Dendritic cell treated with granulocyte-macrophage colony-stimulating factor and Interleukin-4, amounts not matched to agents 40 ng/mL and 50 ng/mL, for 4 days (primary cell): ENCODE measurements around the gene KRT14.
"Not testable (repeated sequence)": the region's sequence is repeated elsewhere in the genome, so short reads cannot be mapped to it uniquely, and the experiment has no call there.

Experiments
- H3K27ac Mint-ChIP-seq: one replicate; pipeline ENCODE4 v1.8.0; 2022; ENCODE audit warnings: mild to moderate bottlenecking, mixed read lengths
- H3K27me3 Mint-ChIP-seq: one replicate; pipeline ENCODE4 v1.8.0; 2022; ENCODE audit warnings: mild to moderate bottlenecking, mixed read lengths
- H3K36me3 Mint-ChIP-seq: one replicate; pipeline ENCODE4 v1.8.0; 2022; ENCODE audit warnings: low read depth, mixed read lengths
- H3K4me1 Mint-ChIP-seq: one replicate; pipeline ENCODE4 v1.8.0; 2022; ENCODE audit warnings: low read depth, mixed read lengths
- H3K4me3 Mint-ChIP-seq: one replicate; pipeline ENCODE4 v1.8.0; 2022; ENCODE audit warnings: mild to moderate bottlenecking, moderate library complexity, mixed read lengths
- H3K9me3 Mint-ChIP-seq: one replicate; pipeline ENCODE4 v1.8.0; 2022; ENCODE audit warnings: mixed read lengths
- intact Hi-C: fragments of 100-400 bp; cut with micrococcal nuclease; formaldehyde crosslinking; loops from one replicate; pipeline ENCODE4 v1.15.0; 2022

The KRT14 gene

GRCh38 chr17:41545829-41546410 lies 40.8 kb downstream of the KRT14 start:
- Mint-ChIP-seq H3K36me3 (peaks cover 6% of the 10 kb centered on the region), H3K4me3 (no peak overlapping the region), H3K4me1 (peaks cover 23% of the 10 kb centered on the region), H3K27me3 (peaks cover 33% of the 10 kb centered on the region), H3K9me3 (peaks cover 15% of the 10 kb centered on the region), H3K27ac (no peak overlapping the region)
- intact Hi-C loops: loop anchor here (5.0 kb wide), 2 partner anchors 689 to 744 kb away; no protein-coding TSS in a partner anchor

GRCh38 chr17:41544935-41545334 lies 41.8 kb downstream of the KRT14 start:
- intact Hi-C loops: loop anchor here (5.0 kb wide), 2 partner anchors 688 to 743 kb away; no protein-coding TSS in a partner anchor
- Mint-ChIP-seq H3K27me3 (peaks cover 28% of the 10 kb centered on the region), H3K27ac (no peak overlapping the region), H3K36me3 (peaks cover 6% of the 10 kb centered on the region), H3K4me3 (no peak overlapping the region), H3K9me3 (peaks cover 15% of the 10 kb centered on the region), H3K4me1 (peaks cover 23% of the 10 kb centered on the region)

GRCh38 chr17:41544491-41544892 lies 42.2 kb downstream of the KRT14 start:
- peaks cover 28% of the 10 kb centered on the region for H3K27me3 Mint-ChIP-seq
- no peak overlapping the region for H3K27ac Mint-ChIP-seq
- no peak overlapping the region for H3K4me3 Mint-ChIP-seq
- intact Hi-C loops: no loop called here
- H3K9me3 Mint-ChIP-seq: peaks cover 15% of the 10 kb centered on the region
- H3K36me3 Mint-ChIP-seq: peaks cover 6% of the 10 kb centered on the region
- peaks cover 22% of the 10 kb centered on the region for H3K4me1 Mint-ChIP-seq

- not testable (repeated sequence) for H3K27ac Mint-ChIP-seq
- peaks cover 25% of the 10 kb centered on the region for H3K27me3 Mint-ChIP-seq
Observed at GRCh38 chr17:41542786-41543185, 43.9 kb downstream of the KRT14 start.

GRCh38 chr17:41542357-41542756 lies 44.3 kb downstream of the KRT14 start:
- Mint-ChIP-seq H3K27me3 (peaks cover 25% of the 10 kb centered on the region), H3K4me1 (peaks cover under 1% of the 10 kb centered on the region), H3K9me3 (peaks cover 13% of the 10 kb centered on the region), H3K27ac (no peak overlapping the region), H3K36me3 (peaks cover 6% of the 10 kb centered on the region), H3K4me3 (no peak overlapping the region)
- intact Hi-C loops: no loop called here

More at GRCh38 chr17:41542786-41543185, 43.9 kb downstream of the KRT14 start:
- H3K36me3 Mint-ChIP-seq, H3K4me1 Mint-ChIP-seq, H3K4me3 Mint-ChIP-seq, intact Hi-C loops: not testable (repeated sequence)
- peaks cover 15% of the 10 kb centered on the region for H3K9me3 Mint-ChIP-seq

- H3K27ac Mint-ChIP-seq: no peak overlapping the region
- H3K36me3 Mint-ChIP-seq: no peaks in the 10 kb centered on the region
- intact Hi-C loops: no loop called here
- no peak overlapping the region for H3K4me3 Mint-ChIP-seq
- peaks cover 30% of the 10 kb centered on the region for H3K27me3 Mint-ChIP-seq
- no peaks in the 10 kb centered on the region for H3K4me1 Mint-ChIP-seq
- H3K9me3 Mint-ChIP-seq: no peaks in the 10 kb centered on the region
Observed at GRCh38 chr17:41540921-41541625, 45.6 kb downstream of the KRT14 start.

GRCh38 chr17:41539979-41540701 lies 46.6 kb downstream of the KRT14 start:
- Mint-ChIP-seq H3K36me3 (no peaks in the 10 kb centered on the region), H3K27ac (no peak overlapping the region), H3K4me3 (no peak overlapping the region), H3K4me1 (no peaks in the 10 kb centered on the region), H3K27me3 (peaks cover 34% of the 10 kb centered on the region), H3K9me3 (no peaks in the 10 kb centered on the region)
- intact Hi-C loops: no loop called here

GRCh38 chr17:41539071-41539492 lies 47.6 kb downstream of the KRT14 start:
- peaks cover 41% of the 10 kb centered on the region for H3K27me3 Mint-ChIP-seq
- intact Hi-C loops: no loop called here
- H3K4me3 Mint-ChIP-seq: no peak overlapping the region
- H3K27ac Mint-ChIP-seq: no peak overlapping the region
- no peaks in the 10 kb centered on the region for H3K9me3 Mint-ChIP-seq
- H3K4me1 Mint-ChIP-seq: no peaks in the 10 kb centered on the region
- H3K36me3 Mint-ChIP-seq: no peaks in the 10 kb centered on the region

GRCh38 chr17:41538565-41538991 lies 48.1 kb downstream of the KRT14 start:
- H3K27ac Mint-ChIP-seq: no peak overlapping the region
- intact Hi-C loops: no loop called here
- H3K27me3 Mint-ChIP-seq: peaks cover 42% of the 10 kb centered on the region
- H3K4me3 Mint-ChIP-seq: no peak overlapping the region
- H3K4me1 Mint-ChIP-seq: no peaks in the 10 kb centered on the region
- no peaks in the 10 kb centered on the region for H3K36me3 Mint-ChIP-seq
- H3K9me3 Mint-ChIP-seq: no peaks in the 10 kb centered on the region

GRCh38 chr17:41537990-41538389 lies 48.7 kb downstream of the KRT14 start:
- no peaks in the 10 kb centered on the region for H3K4me1 Mint-ChIP-seq
- H3K27me3 Mint-ChIP-seq: peaks cover 45% of the 10 kb centered on the region
- intact Hi-C loops: no loop called here
- no peak overlapping the region for H3K27ac Mint-ChIP-seq
- H3K36me3 Mint-ChIP-seq: no peaks in the 10 kb centered on the region
- no peak overlapping the region for H3K4me3 Mint-ChIP-seq
- no peaks in the 10 kb centered on the region for H3K9me3 Mint-ChIP-seq

GRCh38 chr17:41537614-41537954 lies 49.1 kb downstream of the KRT14 start:
- Mint-ChIP-seq H3K27ac (no peak overlapping the region), H3K9me3 (no peaks in the 10 kb centered on the region), H3K27me3 (peaks cover 46% of the 10 kb centered on the region)

GRCh38 chr17:41536741-41537613 lies 49.7 kb downstream of the KRT14 start:
- H3K27ac Mint-ChIP-seq: no peak overlapping the region
- H3K4me3 Mint-ChIP-seq: no peak overlapping the region
- intact Hi-C loops: no loop called here
- H3K36me3 Mint-ChIP-seq: no peaks in the 10 kb centered on the region
- no peaks in the 10 kb centered on the region for H3K4me1 Mint-ChIP-seq
- H3K9me3 Mint-ChIP-seq: no peaks in the 10 kb centered on the region
- peaks cover 52% of the 10 kb centered on the region for H3K27me3 Mint-ChIP-seq

More at GRCh38 chr17:41537614-41537954, 49.1 kb downstream of the KRT14 start:
- no peaks in the 10 kb centered on the region for H3K4me1 Mint-ChIP-seq
- H3K36me3 Mint-ChIP-seq: no peaks in the 10 kb centered on the region
- H3K4me3 Mint-ChIP-seq: no peak overlapping the region
- intact Hi-C loops: no loop called here

- H3K36me3 Mint-ChIP-seq: no peaks in the 10 kb centered on the region
- H3K4me3 Mint-ChIP-seq: no peak overlapping the region
- no peaks in the 10 kb centered on the region for H3K9me3 Mint-ChIP-seq
- no peak overlapping the region for H3K27ac Mint-ChIP-seq
- intact Hi-C loops: no loop called here
- peaks cover 56% of the 10 kb centered on the region for H3K27me3 Mint-ChIP-seq
- H3K4me1 Mint-ChIP-seq: no peaks in the 10 kb centered on the region
Observed at GRCh38 chr17:41535764-41536481, 50.8 kb downstream of the KRT14 start.
